ENCODE measurements around the gene MEGF11. TPM values are rescaled to one million over a fixed set of nuclear protein-coding genes. Genes with fewer than 3 reads are reported as not detected.
"Not testable (repeated sequence)": the region's sequence is repeated elsewhere in the genome, so short reads cannot be mapped to it uniquely, and the experiment has no call there.

The MEGF11 gene
- total RNA-seq, 1 donor from 2014 or later, result 0.25 TPM

GRCh38 chr15:66246937-66247336 lies 6.6 kb downstream of the MEGF11 start:
- Histone ChIP-seq H3K4me3 (no peak overlapping the region), H3K36me3 (no peaks in the 10 kb centered on the region), H3K9me3 (no peaks in the 10 kb centered on the region), H3K4me1 (peaks cover 6% of the 10 kb centered on the region), H3K27ac (no peak overlapping the region), H3K27me3 (no peaks in the 10 kb centered on the region)
- DNase-seq (ENCODE audit: extremely low spot score in 2 of 2), result no peak
- intact Hi-C loops (cut with DNase I), result no loop called here
- TF ChIP-seq POLR2A (IDR thresholded peaks at IDR 0.05) (no peak), CTCF (IDR thresholded peaks at IDR 0.05) (no peak), POLR2AphosphoS5 (IDR thresholded peaks at IDR 0.05; ENCODE audit: insufficient read depth in 1 of 2, low read depth in 1 of 2) (no peak)

GRCh38 chr15:66245832-66246231 lies 7.7 kb downstream of the MEGF11 start:
- H3K4me1 ChIP-seq; H3K27ac ChIP-seq; DNase-seq (ENCODE audit: extremely low spot score in 2 of 2); H3K36me3 ChIP-seq; intact Hi-C loops (cut with DNase I); H3K4me3 ChIP-seq; H3K27me3 ChIP-seq; H3K9me3 ChIP-seq: not testable (repeated sequence)

GRCh38 chr15:66241908-66242285 lies 11.7 kb downstream of the MEGF11 start:
- Histone ChIP-seq H3K4me3 (no peak overlapping the region), H3K27me3 (no peaks in the 10 kb centered on the region), H3K9me3 (no peaks in the 10 kb centered on the region), H3K4me1 (no peaks in the 10 kb centered on the region), H3K27ac (no peak overlapping the region), H3K36me3 (no peaks in the 10 kb centered on the region)
- TF ChIP-seq POLR2A (IDR thresholded peaks at IDR 0.05) (no peak), CTCF (IDR thresholded peaks at IDR 0.05) (no peak), POLR2AphosphoS5 (IDR thresholded peaks at IDR 0.05; ENCODE audit: insufficient read depth in 1 of 2, low read depth in 1 of 2) (no peak)
- intact Hi-C loops (cut with DNase I), result no loop called here
- no peak for DNase-seq (ENCODE audit: extremely low spot score in 2 of 2)

- no peak for DNase-seq (ENCODE audit: extremely low spot score in 2 of 2)
- intact Hi-C loops (cut with DNase I), result no loop called here
- no peak overlapping the region for H3K4me3 ChIP-seq
- H3K27ac ChIP-seq, result no peak overlapping the region
- no peaks in the 10 kb centered on the region for H3K36me3 ChIP-seq
- no peak for TF ChIP-seq POLR2AphosphoS5 (IDR thresholded peaks at IDR 0.05; ENCODE audit: insufficient read depth in 1 of 2, low read depth in 1 of 2)
- no peak for TF ChIP-seq CTCF (IDR thresholded peaks at IDR 0.05)
- TF ChIP-seq POLR2A (IDR thresholded peaks at IDR 0.05), result no peak
- no peaks in the 10 kb centered on the region for H3K4me1 ChIP-seq
- H3K9me3 ChIP-seq, result no peaks in the 10 kb centered on the region
- H3K27me3 ChIP-seq, result no peaks in the 10 kb centered on the region
Observed at GRCh38 chr15:66241087-66241907, 12.3 kb downstream of the MEGF11 start.

- no peaks in the 10 kb centered on the region for H3K4me1 ChIP-seq
- no peaks in the 10 kb centered on the region for H3K27me3 ChIP-seq
- no peak overlapping the region for H3K27ac ChIP-seq
- H3K9me3 ChIP-seq, result no peaks in the 10 kb centered on the region
- no peak overlapping the region for H3K4me3 ChIP-seq
- intact Hi-C loops (cut with DNase I), result no loop called here
- TF ChIP-seq CTCF (IDR thresholded peaks at IDR 0.05) (no peak), POLR2AphosphoS5 (IDR thresholded peaks at IDR 0.05; ENCODE audit: insufficient read depth in 1 of 2, low read depth in 1 of 2) (no peak), POLR2A (IDR thresholded peaks at IDR 0.05) (no peak)
- no peak for DNase-seq (ENCODE audit: extremely low spot score in 2 of 2)
- no peaks in the 10 kb centered on the region for H3K36me3 ChIP-seq
Observed at GRCh38 chr15:66240240-66240794, 13.2 kb downstream of the MEGF11 start.
